Measurements from ENCODE around the gene WDFY4.

GRCh38 chr10:48703531-48704122 is 19.0 kb downstream of the WDFY4 start:
- TF ChIP-seq POLR2A (IDR thresholded peaks at IDR 0.05): no peak
- TF ChIP-seq CTCF (IDR thresholded peaks at IDR 0.05): no peak
